SU-DHL-6 (cell line): ENCODE data around the gene PKDREJ.

Experiments
- H2AFZ ChIP-seq: fragments of 200-600 bp; sonication (generic); 2 replicates; pipeline ENCODE4 v1.6.1; 2014; ENCODE audit warnings: low read depth, mild to moderate bottlenecking, moderate library complexity, mixed read lengths, antibody characterized with exemption, low read length; ENCODE audit not compliant: severe bottlenecking
- H3F3A ChIP-seq: fragments of 200-600 bp; shearing (Covaris generic); 2 replicates; pipeline ENCODE4 v1.6.0; 2016; ENCODE audit warnings: antibody characterized with exemption, mild to moderate bottlenecking; ENCODE audit not compliant: insufficient read depth
- H3K27ac ChIP-seq: fragments of 200-600 bp; sonication (generic); 2 replicates; pipeline ENCODE4 v1.5.1; 2016; ENCODE audit warnings: low read depth, mild to moderate bottlenecking, low read length, moderate library complexity, mixed read lengths
- H3K27me3 ChIP-seq: fragments of 200-600 bp; sonication (generic), shearing (Covaris generic); 2 replicates; pipeline ENCODE4 v1.6.0; 2014; ENCODE audit warnings: mild to moderate bottlenecking, low read length
- H3K36me3 ChIP-seq: fragments of 200-600 bp; sonication (generic); 2 replicates; pipeline ENCODE4 v1.6.1; 2014; ENCODE audit warnings: mild to moderate bottlenecking, low read length, mixed read lengths
- H3K4me2 ChIP-seq: fragments of 300-600, 200-600 bp; shearing (Covaris generic), sonication (generic); 2 replicates; pipeline ENCODE4 v1.6.0; 2014; ENCODE audit warnings: low read length, low read depth, mild to moderate bottlenecking; ENCODE audit not compliant: poor library complexity, severe bottlenecking
- H3K4me3 ChIP-seq: fragments of 200-600 bp; sonication (generic); 2 replicates; pipeline ENCODE4 v1.5.1; 2014; ENCODE audit warnings: antibody characterized with exemption, low read length, mild to moderate bottlenecking, mixed read lengths; ENCODE audit not compliant: insufficient read depth, poor library complexity, severe bottlenecking
- H3K79me2 ChIP-seq: fragments of 200-600 bp; sonication (generic); 2 replicates; pipeline ENCODE4 v1.6.1; 2014; ENCODE audit warnings: mild to moderate bottlenecking, low read length, moderate library complexity; ENCODE audit not compliant: insufficient read depth
- H3K9ac ChIP-seq: fragments of 200-600 bp; sonication (generic); 2 replicates; pipeline ENCODE4 v1.7.0; 2014; ENCODE audit warnings: mild to moderate bottlenecking, low read length
- H3K9me2 ChIP-seq: fragments of 200-600 bp; sonication (generic); replicated peaks from 2 replicates; pipeline ENCODE4 v1.6.1; 2014; ENCODE audit warnings: low read length; ENCODE audit not compliant: insufficient read depth
- H3K9me3 ChIP-seq: fragments of 200-600 bp; sonication (generic); 2 replicates; pipeline ENCODE4 v1.6.1; 2014; ENCODE audit warnings: low read length, mixed read lengths; ENCODE audit not compliant: insufficient read depth
- H4K20me1 ChIP-seq: fragments of 200-600 bp; sonication (generic); 2 replicates; pipeline ENCODE4 v1.6.1; 2014; ENCODE audit warnings: low read depth, mild to moderate bottlenecking, antibody characterized with exemption, low read length, moderate library complexity, mixed read lengths
- CTCF ChIP-seq: fragments of 200-600 bp; sonication (generic); IDR thresholded peaks from one replicate; pipeline ENCODE4 v1.5.1; 2017; ENCODE audit warnings: antibody characterized with exemption, mild to moderate bottlenecking, low read length, moderate library complexity; ENCODE audit not compliant: insufficient read depth, poor library complexity, severe bottlenecking
- EZH2phosphoT487 ChIP-seq: fragments of 200-600 bp; sonication (generic), shearing (Covaris generic); conservative IDR thresholded peaks from 2 replicates; pipeline ENCODE4 v1.6.1; 2018; ENCODE audit warnings: mild to moderate bottlenecking, antibody characterized with exemption, low read length, moderate library complexity, mixed read lengths

PKDREJ gene

DNA sequence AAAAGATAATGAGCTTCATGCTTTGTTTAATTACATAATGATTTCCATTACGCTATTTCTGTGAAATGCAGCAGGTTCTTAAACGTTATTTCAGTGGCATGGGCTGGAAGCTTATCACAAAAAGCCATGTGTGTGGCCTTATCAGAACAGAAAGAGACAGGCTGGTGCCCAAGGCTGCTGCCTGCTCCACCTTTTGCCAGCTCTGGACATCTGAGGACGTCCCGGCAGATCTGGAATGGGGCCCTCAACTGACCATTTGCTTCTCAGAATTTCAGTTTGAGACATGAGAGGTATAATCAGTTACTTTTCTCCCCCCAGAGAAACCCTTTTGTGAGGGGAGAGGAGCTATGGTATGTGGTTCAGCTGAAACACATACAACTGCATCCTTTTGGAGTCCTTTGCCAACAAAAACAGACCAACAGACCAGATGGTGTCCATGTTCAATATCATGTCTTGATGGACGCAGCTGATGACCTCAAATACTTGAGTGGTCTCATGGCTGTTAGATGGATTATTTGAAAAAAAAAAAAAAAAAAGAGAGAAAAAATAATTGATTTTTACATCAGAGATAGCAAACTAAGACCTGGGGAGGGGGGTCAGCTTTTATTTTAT, 21.6 kb downstream of the PKDREJ start:
- no peak overlapping the region for H3K9ac ChIP-seq
- H3K27ac ChIP-seq = no peak overlapping the region
- no peak for TF ChIP-seq EZH2phosphoT487
- no peak for TF ChIP-seq CTCF
- no peaks in the 10 kb centered on the region for H4K20me1 ChIP-seq
- no peak overlapping the region for H3K4me3 ChIP-seq
- no peaks in the 10 kb centered on the region for H3K9me2 ChIP-seq
- H3K27me3 ChIP-seq = no peaks in the 10 kb centered on the region
- no peaks in the 10 kb centered on the region for H3K36me3 ChIP-seq
- H3K4me2 ChIP-seq = no peak overlapping the region
- H3F3A ChIP-seq = no peaks in the 10 kb centered on the region
- H2AFZ ChIP-seq = no peak overlapping the region
- H3K9me3 ChIP-seq = no peaks in the 10 kb centered on the region
- H3K79me2 ChIP-seq = no peaks in the 10 kb centered on the region

- Histone ChIP-seq H3F3A (no peaks in the 10 kb centered on the region), H3K9ac (no peak overlapping the region), H3K4me2 (no peak overlapping the region), H2AFZ (no peak overlapping the region), H3K36me3 (no peaks in the 10 kb centered on the region), H3K9me2 (no peaks in the 10 kb centered on the region), H4K20me1 (no peaks in the 10 kb centered on the region), H3K79me2 (no peaks in the 10 kb centered on the region), H3K9me3 (no peaks in the 10 kb centered on the region), H3K27me3 (no peaks in the 10 kb centered on the region), H3K4me3 (no peak overlapping the region), H3K27ac (no peak overlapping the region)
- no peak for TF ChIP-seq EZH2phosphoT487
- no peak for TF ChIP-seq CTCF
Observed at GRCh38 chr22:46240907-46241306, 22.2 kb downstream of the PKDREJ start.

DNA sequence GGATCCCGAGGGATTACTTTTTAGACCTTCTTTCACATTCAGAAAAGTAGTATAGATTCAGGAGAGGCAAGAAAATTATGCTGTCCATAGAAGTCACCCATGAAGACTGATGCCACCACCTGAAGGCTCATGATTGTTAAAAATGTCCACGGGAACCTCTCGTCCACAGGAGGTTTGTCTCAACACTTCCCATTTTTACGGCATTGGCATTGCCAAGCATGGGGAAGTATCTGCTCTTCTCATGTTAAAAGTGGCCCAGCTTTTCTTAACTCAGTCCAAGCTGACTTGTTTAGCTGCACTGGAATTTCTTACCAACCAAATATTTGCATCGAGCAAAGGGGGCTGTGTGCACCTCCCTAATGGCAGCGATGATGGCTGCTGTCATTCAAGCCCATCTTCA, 22.6 kb downstream of the PKDREJ start:
- TF ChIP-seq EZH2phosphoT487 (no peak), CTCF (no peak)
- no peak overlapping the region for H3K4me2 ChIP-seq
- H3K9ac ChIP-seq = no peak overlapping the region
- no peaks in the 10 kb centered on the region for H4K20me1 ChIP-seq
- no peaks in the 10 kb centered on the region for H3K79me2 ChIP-seq
- no peak overlapping the region for H3K4me3 ChIP-seq
- no peak overlapping the region for H3K27ac ChIP-seq
- H2AFZ ChIP-seq = no peak overlapping the region
- H3K9me2 ChIP-seq = no peaks in the 10 kb centered on the region
- no peaks in the 10 kb centered on the region for H3K36me3 ChIP-seq
- H3K27me3 ChIP-seq = no peaks in the 10 kb centered on the region
- no peaks in the 10 kb centered on the region for H3F3A ChIP-seq
- H3K9me3 ChIP-seq = no peaks in the 10 kb centered on the region
